HepG2 (cell line): ENCODE measurements around the gene PPHLN1. TPM values are rescaled to one million over a fixed set of nuclear protein-coding genes. Genes with fewer than 3 reads are reported as not detected.

Source experiments
- ATAC-seq: fragments of 200-7000 bp; cut with Tn5 transposase; 3 replicates; pipeline ENCODE4 v1.9.1; 2020; ENCODE audit warnings: mild to moderate bottlenecking, moderate library complexity
- BruUV-seq: library from RNA; stranded (reverse); fragments of 400-500 nt; replicated peaks from 2 replicates; lab custom pipeline; 2021; lab: Mats Ljungman, UMichigan
- CTCF ChIA-PET: fragments of 300-600 bp; formaldehyde crosslinking; extraction: SDS; loops from one replicate; lab custom pipeline; 2021; ENCODE audit warnings: low total read pairs, inconsistent platforms, low intra/inter-chr PET ratio; lab: Yijun Ruan, JAX
- POLR2A ChIA-PET: fragments of 350-600 bp; sonication (Branson Sonifier 250); formaldehyde crosslinking; loops from one replicate; lab custom pipeline; 2020; ENCODE audit warnings: antibody characterized with exemption, inconsistent platforms; lab: Yijun Ruan, JAX
- DNase-seq: peaks from one replicate; pipeline ENCODE4 v3.0.0-alpha.2; 2015; ENCODE audit warnings: low spot score
- FAIRE-seq: peaks from 3 replicates; lab custom pipeline; 2011; peaks lifted over from hg19 to GRCh38; lab: Jason Lieb, UNC
- H2AFZ ChIP-seq: one replicate; pipeline ENCODE4 v1.6.1; 2011; ENCODE audit warnings: low read length, inconsistent platforms
- H3K27ac ChIP-seq: fragments of 300-600 bp; 3 replicates; pipeline ENCODE4 v1.8.0; 2011; ENCODE audit warnings: mixed run types, mild to moderate bottlenecking, mixed read lengths, low read length, inconsistent platforms; ENCODE audit not compliant: insufficient read depth; ENCODE audit errors: extremely low read length
- H3K27me3 ChIP-seq, 2 experiments: fragments of 200-600 bp in 1 of 2; 2 replicates in 1 of 2; 3 replicates in 1 of 2; pipeline versions ENCODE4 v1.6.0 to v1.8.0; 2011; ENCODE audit warnings: low read length in 2 of 2, mild to moderate bottlenecking in 2 of 2, moderate library complexity in 2 of 2, inconsistent platforms in 1 of 2; ENCODE audit not compliant: insufficient read depth in 2 of 2, control insufficient read depth in 1 of 2
- H3K36me3 ChIP-seq, 2 experiments: fragments of 200-600 bp in 1 of 2; replicated peaks in 1 of 2; 2 replicates in 1 of 2; 3 replicates in 1 of 2; pipeline versions ENCODE4 v1.5.1 to v1.8.0; 2011; ENCODE audit warnings: low read length in 2 of 2, inconsistent platforms in 1 of 2; ENCODE audit not compliant: insufficient read depth in 2 of 2, control insufficient read depth in 1 of 2
- H3K4me1 ChIP-seq: 2 replicates; pipeline ENCODE4 v1.5.1; 2012; ENCODE audit warnings: low read length, inconsistent platforms; ENCODE audit not compliant: insufficient read depth
- H3K4me2 ChIP-seq: 2 replicates; pipeline ENCODE4 v1.6.0; 2011; ENCODE audit warnings: low read depth, low read length, inconsistent platforms
- H3K4me3 ChIP-seq, 3 experiments: fragments of 200-600 bp in 1 of 3; sonication (generic), shearing (Covaris generic) in 1 of 3; replicated peaks in 1 of 3; 2 replicates each; pipeline ENCODE4 v1.5.1; 2011 to 2016; ENCODE audit warnings: low read length in 3 of 3, inconsistent platforms in 2 of 3, low read depth in 2 of 3, mild to moderate bottlenecking in 2 of 3, control low read depth in 1 of 3, mixed read lengths in 1 of 3; ENCODE audit not compliant: insufficient read depth in 1 of 3
- H3K79me2 ChIP-seq: one replicate; pipeline ENCODE4 v1.6.1; 2011; ENCODE audit warnings: low read length, inconsistent platforms; ENCODE audit not compliant: insufficient read depth
- H3K9ac ChIP-seq: 2 replicates; pipeline ENCODE4 v1.6.0; 2011; ENCODE audit warnings: mild to moderate bottlenecking, low read depth, low read length, inconsistent platforms; ENCODE audit not compliant: insufficient read depth
- H3K9me3 ChIP-seq: 2 replicates; pipeline ENCODE4 v1.5.1; 2012; ENCODE audit warnings: mild to moderate bottlenecking, low read length
- H4K20me1 ChIP-seq: 2 replicates; pipeline ENCODE4 v1.6.0; 2011; ENCODE audit warnings: inconsistent platforms, mild to moderate bottlenecking, low read length, moderate library complexity; ENCODE audit not compliant: insufficient read depth
- AFF4 ChIP-seq: sonication (generic); formaldehyde crosslinking; IDR thresholded peaks from 2 replicates; pipeline ENCODE4 v1.4.0; 2020; ENCODE audit warnings: missing genetic modification reagents
- CENPBD1 ChIP-seq: sonication (generic); formaldehyde crosslinking; IDR thresholded peaks from 2 replicates; pipeline ENCODE4 v1.8.0; 2022; ENCODE audit warnings: missing genetic modification reagents, low read depth, mild to moderate bottlenecking, borderline replicate concordance
- GATAD1 ChIP-seq: IDR thresholded peaks from 2 replicates; pipeline ENCODE4 v1.6.1; 2016; ENCODE audit warnings: missing genetic modification reagents, missing compliant biosample characterization
- GZF1 ChIP-seq: sonication (generic); formaldehyde crosslinking; IDR thresholded peaks from 2 replicates; pipeline ENCODE4 v1.5.1; 2020; ENCODE audit warnings: mild to moderate bottlenecking, missing genetic modification reagents
- HNF1A ChIP-seq, 2 experiments: sonication (generic) in 1 of 2; formaldehyde crosslinking in 1 of 2; IDR thresholded peaks; 2 replicates each; pipeline versions ENCODE4 v1.4.0 to v1.6.1; 2016 to 2020; ENCODE audit warnings: borderline replicate concordance in 1 of 2, low read depth in 1 of 2, mild to moderate bottlenecking in 1 of 2, missing genetic modification reagents in 1 of 2
- HNRNPH1 ChIP-seq: fragments of 200-400 bp; formaldehyde crosslinking; optimal IDR thresholded peaks from 2 replicates; pipeline ENCODE3; 2017; ENCODE audit warnings: mild to moderate bottlenecking, low read depth, low read length
- KLF6 ChIP-seq: IDR thresholded peaks from 2 replicates; pipeline ENCODE4 v1.8.0; 2016; ENCODE audit warnings: missing biosample characterization, missing genetic modification reagents
- SALL2 ChIP-seq: sonication (generic); formaldehyde crosslinking; IDR thresholded peaks from 2 replicates; pipeline ENCODE4 v1.8.1; 2023; ENCODE audit warnings: mild to moderate bottlenecking, missing genetic modification reagents, inconsistent platforms
- ZMYM3 ChIP-seq: sonication (generic); formaldehyde crosslinking; IDR thresholded peaks from 2 replicates; pipeline ENCODE4 v1.5.1; 2020; ENCODE audit warnings: mild to moderate bottlenecking, missing genetic modification reagents
- ZNF749 ChIP-seq: sonication (generic); formaldehyde crosslinking; IDR thresholded peaks from 2 replicates; pipeline ENCODE4 v1.8.0; 2022; ENCODE audit warnings: mild to moderate bottlenecking, missing genetic modification reagents, moderate library complexity, borderline replicate concordance
- WGBS: methylation state at CpG from one replicate; pipeline ENCODE4 v1.1.6; 2017; ENCODE audit warnings: low lambda C conversion rate; 5-methylcytosine and 5-hydroxymethylcytosine counted together
- in situ Hi-C: cut with HindIII; loops from 2 replicates; pipeline ENCODE4 v1.10.0; 2017; ENCODE audit warnings: low pct_unique_long_range_greater_than_20kb; ENCODE audit not compliant: extremely low pct_ligation_motif_present
- intact Hi-C: fragments of 100-400 bp; cut with micrococcal nuclease; formaldehyde crosslinking; loops from one replicate; pipeline ENCODE4 v1.10.0; 2022; ENCODE audit not compliant: unreplicated experiment
- polyA plus RNA-seq, 8 experiments: library from polyadenylated mRNA; depleted of rRNA in 3 of 8; stranded (reverse) in 7 of 8; unstranded in 1 of 8; fragments of >200 nt; fragmentation: Illumina TruSeq in 4 of 8; extraction: Trizol in 4 of 8; gene quantifications; 2 replicates each; pipeline versions ENCODE4 v1.2.1 to v1.2.3, GENCODE V29; 2011 to 2016; ENCODE audit warnings: low read depth in 4 of 8, missing spikeins in 1 of 8, mixed read lengths in 1 of 8; ENCODE audit not compliant: insufficient read depth in 1 of 8
- total RNA-seq, 5 experiments: library from RNA; depleted of rRNA; stranded (reverse); fragments of >200 nt; fragmentation: Illumina TruSeq; extraction: Trizol; gene quantifications; 2 replicates each; pipeline ENCODE4 v1.2.3, GENCODE V29; 2016; ENCODE audit warnings: low read depth in 1 of 5
- TF ChIP-seq, protein P1 (sequence below): IDR thresholded peaks from 2 replicates; pipeline ENCODE4 v1.6.1; 2016; ENCODE audit warnings: missing biosample characterization, missing genetic modification reagents, low read depth
- TF ChIP-seq, protein P2 (sequence below): IDR thresholded peaks from 2 replicates; pipeline ENCODE4 v1.6.1; 2016; ENCODE audit warnings: low read depth, borderline replicate concordance

Gene PPHLN1
- total and polyA plus RNA-seq, 2 of the 13 experiments (the other 11 are each of a cell fraction or from before 2014, with no cell fraction given): 43.4 to 66.0 TPM

DNA sequence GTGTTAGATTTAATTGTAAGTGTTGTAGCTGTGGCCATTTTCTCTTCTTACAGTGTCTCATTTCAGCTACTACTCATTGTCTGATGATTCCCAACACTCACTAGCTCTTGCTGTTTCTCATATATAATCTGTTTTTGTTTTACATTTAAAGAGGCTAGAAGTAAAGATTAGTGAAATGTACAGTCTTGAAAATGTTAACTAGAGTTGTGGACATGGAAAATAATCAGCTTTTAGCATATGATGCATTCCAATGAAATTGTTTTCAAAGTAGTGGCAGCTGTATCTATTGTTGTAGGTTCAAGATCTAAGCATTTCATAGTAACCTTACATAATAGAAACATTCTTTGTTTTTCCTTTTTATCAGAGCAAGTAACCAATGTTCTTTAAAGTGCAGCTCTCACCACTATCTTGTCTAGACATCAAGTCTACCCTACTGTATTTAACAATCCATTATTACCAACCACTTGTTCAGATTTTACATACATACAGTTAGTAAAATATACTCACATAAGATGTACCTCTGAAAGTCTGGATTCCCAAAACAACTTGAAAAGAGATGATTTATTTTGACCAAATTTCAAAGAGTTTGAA lies 76.9 kb downstream of the PPHLN1 start (continued):
- TF ChIP-seq, protein P1, sequence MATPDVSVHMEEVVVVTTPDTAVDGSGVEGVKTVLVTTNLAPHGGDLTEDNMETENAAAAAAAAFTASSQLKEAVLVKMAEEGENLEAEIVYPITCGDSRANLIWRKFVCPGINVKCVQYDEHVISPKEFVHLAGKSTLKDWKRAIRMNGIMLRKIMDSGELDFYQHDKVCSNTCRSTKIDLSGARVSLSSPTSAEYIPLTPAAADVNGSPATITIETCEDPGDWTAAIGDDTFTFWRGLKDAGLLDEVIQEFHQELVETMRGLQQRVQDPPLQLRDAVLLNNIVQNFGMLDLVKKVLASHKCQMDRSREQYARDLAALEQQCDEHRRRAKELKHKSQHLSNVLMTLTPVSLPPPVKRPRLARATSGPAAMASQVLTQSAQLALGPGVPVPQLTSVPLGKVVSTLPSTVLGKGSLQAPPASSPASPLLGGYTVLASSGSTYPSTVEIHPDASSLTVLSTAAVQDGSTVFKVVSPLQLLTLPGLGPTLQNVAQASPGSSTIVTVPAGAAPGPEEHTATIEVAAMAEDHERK (CRISPR knock-in tag): no peak
- TF ChIP-seq CENPBD1 (CRISPR knock-in tag) (no peak), GZF1 (CRISPR knock-in tag) (no peak), GATAD1 (CRISPR knock-in tag) (no peak), KLF6 (no peak), SALL2 (CRISPR knock-in tag) (no peak)
- TF ChIP-seq, protein P2, sequence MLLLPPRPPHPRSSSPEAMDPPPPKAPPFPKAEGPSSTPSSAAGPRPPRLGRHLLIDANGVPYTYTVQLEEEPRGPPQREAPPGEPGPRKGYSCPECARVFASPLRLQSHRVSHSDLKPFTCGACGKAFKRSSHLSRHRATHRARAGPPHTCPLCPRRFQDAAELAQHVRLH (CRISPR knock-in tag): no peak

DNA sequence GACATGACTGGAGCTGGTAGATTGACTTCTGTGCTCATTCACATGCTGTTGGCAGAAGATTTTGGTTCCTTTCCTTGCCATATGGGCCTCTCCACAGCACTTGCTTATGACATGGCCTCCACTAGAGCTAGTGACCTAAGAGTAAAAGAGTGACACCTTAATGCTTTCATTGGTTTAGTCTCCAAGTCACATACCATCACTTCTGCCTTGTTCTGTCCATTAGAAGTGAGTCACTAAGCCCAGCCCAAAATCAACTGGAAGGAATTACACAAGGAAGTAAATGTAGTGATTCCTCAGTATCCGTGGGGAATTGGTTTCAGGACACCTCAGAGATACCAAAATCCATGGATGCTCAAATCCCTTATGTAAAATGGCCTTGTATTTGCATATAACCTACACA lies 81.3 kb downstream of the PPHLN1 start:
- CTCF ChIA-PET: no interaction called here
- H4K20me1 ChIP-seq: no peaks in the 10 kb centered on the region
- no peak overlapping the region for H2AFZ ChIP-seq
- in situ Hi-C loops: no loop called here
- no peak overlapping the region for H3K4me3 ChIP-seq
- no peaks in the 10 kb centered on the region for H3K4me1 ChIP-seq
- no TSS peak for BruUV-seq
- ATAC-seq: no peak
- H3K27ac ChIP-seq: no peak overlapping the region
- intact Hi-C loops: no loop called here
- FAIRE-seq: no peak
- H3K27me3 ChIP-seq: no peaks in the 10 kb centered on the region
- POLR2A ChIA-PET: no interaction called here
- H3K4me2 ChIP-seq: no peak overlapping the region
- H3K79me2 ChIP-seq: no peaks in the 10 kb centered on the region
- H3K9ac ChIP-seq: no peak overlapping the region
- 100% methylated on average over 1 of the region's 1 CpG for whole genome bisulfite sequencing
- peaks cover 3 to 8% of the 10 kb centered on the region in 2 experiments; a peak in 3 of 5 replicates for H3K36me3 ChIP-seq
- DNase-seq: no peak
- no peaks in the 10 kb centered on the region for H3K9me3 ChIP-seq
- no peak for TF ChIP-seq AFF4 (CRISPR knock-in tag)
- TF ChIP-seq KLF6: no peak
- no peak for TF ChIP-seq HNF1A (IDR thresholded peaks at IDR 0.05; ENCODE audit: low read depth)
- no peak for TF ChIP-seq HNF1A (CRISPR knock-in tag; IDR thresholded peaks at IDR 0.05; ENCODE audit: borderline replicate concordance)
- no peak for TF ChIP-seq ZNF749 (CRISPR knock-in tag)
- no peak for TF ChIP-seq HNRNPH1
- TF ChIP-seq ZMYM3: no peak
